OCI-LY7 (cell line): Measurements from ENCODE around the gene TNPO2. TPM values are rescaled to one million over a fixed set of nuclear protein-coding genes. Genes with fewer than 3 reads are reported as not detected.

ENCODE experiments used
- BruUV-seq: library from RNA; stranded (reverse); fragments of 400-500 nt; replicated peaks from 2 replicates; lab custom pipeline; 2021; lab: Mats Ljungman, UMichigan
- CTCF ChIA-PET: fragments of 300-600 bp; sonication (Branson Sonifier 250); formaldehyde crosslinking; loops from one replicate; lab custom pipeline; 2022; ENCODE audit warnings: antibody characterized with exemption; ENCODE audit not compliant: unreplicated experiment; lab: Charles Lee
- POLR2A ChIA-PET: fragments of 300-600 bp; sonication (Branson Sonifier 250); formaldehyde crosslinking; loops from one replicate; lab custom pipeline; 2022; ENCODE audit warnings: antibody characterized with exemption; lab: Charles Lee
- DNase-seq: peaks from one replicate; pipeline ENCODE4 v3.0.0-alpha.2; 2015; ENCODE audit warnings: low spot score
- H2AFZ ChIP-seq: fragments of 200-600 bp; sonication (generic), shearing (Covaris generic); 2 replicates; pipeline ENCODE4 v1.6.1; 2014; ENCODE audit warnings: mild to moderate bottlenecking, antibody characterized with exemption, low read length, moderate library complexity
- H3K27ac ChIP-seq: fragments of 200-600 bp; sonication (generic); 2 replicates; pipeline ENCODE4 v1.5.1; 2014; ENCODE audit warnings: mixed run types, low read depth, mild to moderate bottlenecking, moderate library complexity, low read length, inconsistent platforms; ENCODE audit not compliant: poor library complexity, severe bottlenecking
- H3K36me3 ChIP-seq: fragments of 200-600 bp; sonication (generic); 2 replicates; pipeline ENCODE4 v1.6.1; 2014; ENCODE audit warnings: mild to moderate bottlenecking, antibody characterized with exemption, low read length, moderate library complexity, mixed read lengths; ENCODE audit not compliant: insufficient read depth
- H3K4me1 ChIP-seq: fragments of 200-600 bp; sonication (generic); 2 replicates; pipeline ENCODE4 v1.5.1; 2014; ENCODE audit warnings: mild to moderate bottlenecking, low read length; ENCODE audit not compliant: insufficient read depth, poor library complexity, severe bottlenecking
- H3K4me2 ChIP-seq: fragments of 200-600 bp; sonication (generic); 2 replicates; pipeline ENCODE4 v1.6.1; 2014; ENCODE audit warnings: mild to moderate bottlenecking, low read length
- H3K4me3 ChIP-seq: fragments of 200-600 bp; sonication (generic); 2 replicates; pipeline ENCODE4 v1.5.1; 2014; ENCODE audit warnings: mild to moderate bottlenecking, low read depth, low read length; ENCODE audit not compliant: poor library complexity, severe bottlenecking
- H3K79me2 ChIP-seq: fragments of 200-600 bp; sonication (generic); 2 replicates; pipeline ENCODE4 v1.6.1; 2016; ENCODE audit warnings: low read depth, mild to moderate bottlenecking, low read length, moderate library complexity, mixed read lengths; ENCODE audit not compliant: insufficient read depth
- H3K9me2 ChIP-seq: fragments of 200-600 bp; sonication (generic); 2 replicates; pipeline ENCODE4 v1.6.1; 2016; ENCODE audit warnings: mild to moderate bottlenecking, low read length, mixed read lengths; ENCODE audit not compliant: insufficient read depth
- H3K9me3 ChIP-seq: fragments of 200-600 bp; sonication (generic); 2 replicates; pipeline ENCODE4 v1.6.1; 2014; ENCODE audit warnings: mild to moderate bottlenecking, mixed run types, low read length, mixed read lengths
- H4K20me1 ChIP-seq: fragments of 200-600 bp; sonication (generic); 2 replicates; pipeline ENCODE4 v1.6.1; 2014; ENCODE audit warnings: mild to moderate bottlenecking, antibody characterized with exemption, low read length, moderate library complexity, mixed read lengths; ENCODE audit not compliant: insufficient read depth
- CTCF ChIP-seq: fragments of 200-600 bp; sonication (generic); conservative IDR thresholded peaks from 2 replicates; pipeline ENCODE4 v1.5.1; 2014; ENCODE audit warnings: mild to moderate bottlenecking, antibody characterized with exemption, low read length, moderate library complexity, mixed read lengths
- EZH2phosphoT487 ChIP-seq: fragments of 200-600 bp; sonication (generic); IDR thresholded peaks from 2 replicates; pipeline ENCODE4 v1.6.1; 2018; ENCODE audit warnings: low read depth, borderline replicate concordance, mild to moderate bottlenecking, mixed run types, antibody characterized with exemption, low read length, moderate library complexity, mixed read lengths
- intact Hi-C: fragments of 100-400 bp; cut with micrococcal nuclease; formaldehyde crosslinking; loops from one replicate; pipeline ENCODE4 v1.10.0; 2022; ENCODE audit not compliant: unreplicated experiment
- total RNA-seq, 2 experiments: library from RNA; depleted of rRNA in 1 of 2; stranded (reverse); fragments of >200 nt in 1 of 2; shearing (Covaris generic) in 1 of 2; gene quantifications; 2 replicates each; pipeline ENCODE4 v1.2.3, GENCODE V29; 2014 to 2022

Gene TNPO2
- total RNA-seq, 2 experiments from 2014 or later = 47.3 to 120 TPM

DNA sequence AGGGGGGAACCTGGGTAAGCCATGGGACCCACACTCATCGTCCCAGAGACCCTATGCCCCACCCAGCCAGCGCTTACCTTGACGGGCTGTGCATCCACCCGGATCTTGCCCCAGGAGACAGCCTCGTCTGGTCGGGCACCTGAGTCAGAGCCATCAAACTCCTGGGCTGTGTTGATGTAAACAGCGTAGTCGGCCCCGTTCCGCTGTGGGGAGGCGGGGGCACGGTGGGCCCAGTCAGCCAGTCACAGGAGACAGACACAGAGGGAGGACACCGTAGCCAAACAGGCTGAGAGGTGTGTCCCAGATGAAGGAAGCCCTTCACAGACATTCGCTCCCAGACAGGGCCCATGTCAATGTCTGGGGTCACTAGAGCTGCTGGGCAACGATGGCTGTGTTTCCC, 47.8 kb downstream of the TNPO2 start:
- intact Hi-C loops = loop anchor here (2.0 kb wide), 1 partner anchor 121 kb away; no protein-coding TSS in a partner anchor
- Histone ChIP-seq H3K4me1 (peaks cover 11% of the 10 kb centered on the region), H3K9me3 (no peaks in the 10 kb centered on the region), H3K27ac (no peak overlapping the region), H3K4me2 (no peak overlapping the region), H2AFZ (no peak overlapping the region), H3K79me2 (peaks cover 9% of the 10 kb centered on the region), H3K4me3 (no peak overlapping the region), H4K20me1 (peaks cover 10% of the 10 kb centered on the region; the same call in 1 of the 2 replicates), H3K9me2 (no peaks in the 10 kb centered on the region), H3K36me3 (peaks cover 81% of the 10 kb centered on the region)
- TF ChIP-seq CTCF (no peak), EZH2phosphoT487 (no peak)
- ChIA-PET CTCF (no interaction called here), POLR2A (interaction anchor here (0.5 kb wide), 1 partner anchor 106 kb away, joined by 3 read pairs; no protein-coding TSS in a partner anchor)
- BruUV-seq = no TSS peak
- no peak for DNase-seq

GRCh38 chr19:12675399-12675798, 48.3 kb downstream of the TNPO2 start:
- ChIA-PET POLR2A (no interaction called here), CTCF (no interaction called here)
- Histone ChIP-seq H3K9me2 (no peaks in the 10 kb centered on the region), H3K4me1 (peaks cover 13% of the 10 kb centered on the region), H3K4me3 (no peak overlapping the region), H3K4me2 (no peak overlapping the region), H3K79me2 (peaks cover 11% of the 10 kb centered on the region), H2AFZ (no peak overlapping the region), H3K27ac (no peak overlapping the region), H4K20me1 (peaks cover 10% of the 10 kb centered on the region; the same call in 1 of the 2 replicates), H3K9me3 (no peaks in the 10 kb centered on the region), H3K36me3 (peaks cover 84% of the 10 kb centered on the region)
- TF ChIP-seq EZH2phosphoT487 (no peak), CTCF (no peak)
- BruUV-seq = no TSS peak
- no peak for DNase-seq
- intact Hi-C loops = no loop called here

DNA sequence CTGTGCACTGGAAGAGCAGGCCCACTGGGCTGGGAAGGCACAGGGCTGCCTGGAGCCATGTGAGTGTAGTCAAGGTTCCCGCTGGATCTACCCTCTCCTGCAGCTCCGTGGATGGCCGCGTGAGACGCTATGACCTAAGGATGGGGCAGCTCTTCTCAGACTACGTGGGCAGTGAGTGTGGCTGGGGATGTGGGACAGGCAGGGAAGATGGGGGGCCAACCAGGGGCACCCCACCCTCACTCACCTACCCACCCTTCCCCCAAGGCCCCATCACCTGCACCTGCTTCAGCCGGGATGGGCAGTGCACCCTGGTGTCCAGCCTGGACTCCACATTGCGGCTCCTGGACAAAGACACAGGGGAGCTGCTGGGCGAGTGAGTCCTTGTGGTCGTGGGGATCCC, 51.0 kb downstream of the TNPO2 start:
- Histone ChIP-seq H4K20me1 (no peaks in the 10 kb centered on the region), H3K9me2 (no peaks in the 10 kb centered on the region), H3K4me2 (no peak overlapping the region), H3K4me1 (peaks cover 19% of the 10 kb centered on the region), H3K4me3 (no peak overlapping the region), H2AFZ (no peak overlapping the region), H3K36me3 (peaks cover 59% of the 10 kb centered on the region), H3K9me3 (no peaks in the 10 kb centered on the region), H3K79me2 (peaks cover 20% of the 10 kb centered on the region; the same call in 1 of the 2 replicates), H3K27ac (no peak overlapping the region)
- DNase-seq = no peak
- TF ChIP-seq CTCF = no peak
- no peak for TF ChIP-seq EZH2phosphoT487
- BruUV-seq = no TSS peak
- ChIA-PET CTCF (interaction anchor here (1.0 kb wide), 1 partner anchor 108 kb away, joined by 4 read pairs; no protein-coding TSS in a partner anchor), POLR2A (interaction anchor here (0.5 kb wide), 1 partner anchor 125 kb away, joined by 3 read pairs; no protein-coding TSS in a partner anchor)
- intact Hi-C loops = loop anchor here (1.0 to 5.0 kb wide), 3 partner anchors 32 to 795 kb away; no protein-coding TSS in a partner anchor
